HG02870 (cell line): ENCODE results near the gene CCL2.
"Not testable (repeated sequence)": the region's sequence is repeated elsewhere in the genome, so short reads cannot be mapped to it uniquely, and the experiment has no call there.

Source experiments
- ATAC-seq: cut with Tn5 transposase; IDR thresholded peaks from one replicate; pipeline ENCODE4 v1.9.1; 2021; ENCODE audit warnings: mild to moderate bottlenecking, moderate library complexity; ENCODE audit not compliant: unreplicated experiment

The CCL2 gene

DNA sequence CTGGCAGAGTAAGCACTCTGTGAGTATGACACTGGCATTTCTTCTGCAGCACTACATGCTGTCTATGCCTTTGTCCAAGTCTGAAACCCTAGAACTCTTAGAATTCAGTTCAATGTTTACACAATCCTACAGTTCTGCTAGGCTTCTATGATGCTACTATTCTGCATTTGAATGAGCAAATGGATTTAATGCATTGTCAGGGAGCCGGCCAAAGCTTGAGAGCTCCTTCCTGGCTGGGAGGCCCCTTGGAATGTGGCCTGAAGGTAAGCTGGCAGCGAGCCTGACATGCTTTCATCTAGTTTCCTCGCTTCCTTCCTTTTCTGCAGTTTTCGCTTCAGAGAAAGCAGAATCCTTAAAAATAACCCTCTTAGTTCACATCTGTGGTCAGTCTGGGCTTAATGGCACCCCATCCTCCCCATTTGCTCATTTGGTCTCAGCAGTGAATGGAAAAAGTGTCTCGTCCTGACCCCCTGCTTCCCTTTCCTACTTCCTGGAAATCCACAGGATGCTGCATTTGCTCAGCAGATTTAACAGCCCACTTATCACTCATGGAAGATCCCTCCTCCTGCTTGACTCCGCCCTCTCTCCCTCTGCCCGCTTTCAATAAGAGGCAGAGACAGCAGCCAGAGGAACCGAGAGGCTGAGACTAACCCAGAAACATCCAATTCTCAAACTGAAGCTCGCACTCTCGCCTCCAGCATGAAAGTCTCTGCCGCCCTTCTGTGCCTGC lies at the start of gene CCL2:
Gene CCL2 (plus strand): TSS at position 635 of the 730 bp plus-strand sequence. CDS start 65 bp downstream, at position 700.
- no peak for ATAC-seq

- ATAC-seq = no peak
Measured at GRCh38 chr17:34205401-34205800, 49.7 kb upstream of the CCL2 start.

DNA sequence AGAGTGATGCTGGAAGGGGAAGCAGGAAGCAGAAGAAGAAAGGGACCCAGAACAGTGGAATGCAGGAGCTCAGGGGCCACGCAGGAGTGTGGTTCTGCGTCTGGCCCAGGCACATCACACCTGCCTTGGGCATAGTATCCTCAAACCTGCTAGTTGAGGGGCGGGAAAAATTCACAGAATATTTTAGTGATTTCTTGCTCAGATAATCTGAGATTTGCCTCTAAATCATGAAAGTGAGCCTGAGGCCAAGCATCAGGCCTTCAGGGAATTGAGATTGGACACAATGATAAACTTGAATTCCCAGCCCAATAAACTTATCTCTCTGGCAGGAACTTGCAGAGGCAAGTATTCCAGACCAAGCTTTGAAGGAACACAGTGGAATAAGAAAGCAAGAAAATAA lies 48.5 kb upstream of the CCL2 start:
- ATAC-seq = no peak

- no peak for ATAC-seq
Measured at GRCh38 chr17:34207572-34207971, 47.5 kb upstream of the CCL2 start.

GRCh38 chr17:34218748-34219147 lies 36.3 kb upstream of the CCL2 start:
- no peak for ATAC-seq

GRCh38 chr17:34219405-34219804 lies 35.7 kb upstream of the CCL2 start:
- no peak for ATAC-seq

- no peak for ATAC-seq
Measured at GRCh38 chr17:34220045-34220751, 34.9 kb upstream of the CCL2 start.

DNA sequence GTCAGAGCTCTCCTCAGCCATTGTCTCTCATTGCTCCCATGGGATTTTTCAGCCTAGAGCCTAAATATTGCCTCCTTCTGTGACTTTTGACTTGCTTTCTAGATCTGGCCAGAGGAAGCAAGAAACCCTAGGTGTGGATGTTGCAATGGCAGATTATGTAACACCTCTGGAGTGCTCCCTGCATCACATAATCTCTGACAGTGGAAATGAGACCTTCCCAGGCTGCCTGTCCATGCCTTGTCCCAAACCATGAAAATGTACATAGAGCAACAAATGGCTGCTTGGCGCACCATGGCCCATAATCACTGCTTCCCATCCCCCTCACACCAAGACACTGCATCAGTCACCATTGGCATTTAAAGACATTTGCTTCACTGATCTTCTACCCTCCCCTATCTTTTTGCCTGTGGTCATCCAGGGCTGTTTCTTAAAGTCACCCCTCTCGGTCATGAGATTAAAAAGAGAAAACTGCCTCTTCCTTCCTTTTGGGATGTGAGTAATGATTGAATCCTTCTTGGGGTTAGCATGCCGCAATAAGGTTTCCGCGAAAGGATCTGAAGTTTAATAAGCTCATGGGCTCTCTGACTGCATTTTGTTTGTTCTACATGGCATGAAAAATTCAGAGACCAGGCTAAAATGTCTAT lies 34.2 kb upstream of the CCL2 start:
- no peak for ATAC-seq

- no peak for ATAC-seq
Measured at GRCh38 chr17:34221411-34221810, 33.7 kb upstream of the CCL2 start.

GRCh38 chr17:34222722-34223497 lies 32.2 kb upstream of the CCL2 start:
- no peak for ATAC-seq

- no peak for ATAC-seq
Measured at GRCh38 chr17:34225046-34225445, 30.0 kb upstream of the CCL2 start.

GRCh38 chr17:34226011-34226743 lies 28.9 kb upstream of the CCL2 start:
- ATAC-seq = no peak

DNA sequence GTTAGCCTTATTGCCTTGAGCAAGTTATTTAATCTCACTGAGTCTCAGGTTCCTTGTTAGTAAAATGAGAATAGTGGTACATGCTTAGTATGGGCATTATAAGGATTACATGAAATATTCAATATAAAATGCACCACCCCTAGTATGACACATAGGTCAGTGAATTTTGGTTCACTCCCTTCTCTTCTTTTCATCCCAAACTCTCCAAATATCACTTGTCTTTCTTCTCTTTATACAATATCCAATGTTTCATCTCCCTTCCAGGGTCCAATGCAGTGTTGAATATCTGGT lies 28.4 kb upstream of the CCL2 start:
- no peak for ATAC-seq

GRCh38 chr17:34227293-34227692 lies 27.8 kb upstream of the CCL2 start:
- not testable (repeated sequence) for ATAC-seq

DNA sequence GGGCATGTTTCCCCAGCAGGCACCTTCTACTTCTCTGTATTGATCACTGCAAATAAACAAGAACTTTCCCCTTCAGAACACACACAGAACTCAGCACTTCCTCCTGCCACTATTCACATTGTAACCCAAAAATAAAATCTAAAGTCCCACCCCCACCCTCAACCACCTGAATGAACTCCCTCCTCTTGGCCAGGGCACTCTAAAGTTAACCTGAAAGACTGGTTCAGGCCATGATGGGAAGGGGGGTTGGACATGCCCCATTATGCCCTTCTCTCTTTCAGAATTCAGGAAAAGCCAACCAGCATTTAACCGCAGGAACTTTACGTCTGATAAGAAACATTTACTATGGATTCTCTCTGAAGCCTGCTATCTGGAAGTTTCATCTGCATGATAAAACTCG lies 27.4 kb upstream of the CCL2 start:
- no peak for ATAC-seq

DNA sequence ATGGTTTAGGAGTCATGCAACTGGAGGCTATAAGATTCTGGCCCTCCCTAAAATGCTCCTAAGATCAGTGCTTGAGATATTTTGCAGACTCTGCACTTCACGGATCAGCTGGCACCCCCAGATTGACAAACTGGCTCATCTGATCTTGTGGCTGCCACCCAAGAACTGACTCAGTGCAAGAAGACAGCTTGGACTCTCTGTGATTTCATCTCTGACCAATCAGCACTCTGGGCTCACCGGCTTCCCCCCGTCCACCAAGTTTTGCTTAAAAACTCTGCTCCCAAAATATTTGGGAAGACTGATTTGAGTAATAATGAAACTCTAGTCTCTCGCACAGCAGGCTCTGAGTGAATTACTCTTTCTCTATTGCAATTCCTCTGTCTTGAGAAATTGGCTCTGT lies 26.3 kb upstream of the CCL2 start:
- ATAC-seq = no peak

- no peak for ATAC-seq
Measured at GRCh38 chr17:34230342-34230741, 24.7 kb upstream of the CCL2 start.

GRCh38 chr17:34234616-34235015 lies 20.5 kb upstream of the CCL2 start:
- ATAC-seq = no peak

- ATAC-seq = no peak
Measured at GRCh38 chr17:34235389-34236028, 19.6 kb upstream of the CCL2 start.

DNA sequence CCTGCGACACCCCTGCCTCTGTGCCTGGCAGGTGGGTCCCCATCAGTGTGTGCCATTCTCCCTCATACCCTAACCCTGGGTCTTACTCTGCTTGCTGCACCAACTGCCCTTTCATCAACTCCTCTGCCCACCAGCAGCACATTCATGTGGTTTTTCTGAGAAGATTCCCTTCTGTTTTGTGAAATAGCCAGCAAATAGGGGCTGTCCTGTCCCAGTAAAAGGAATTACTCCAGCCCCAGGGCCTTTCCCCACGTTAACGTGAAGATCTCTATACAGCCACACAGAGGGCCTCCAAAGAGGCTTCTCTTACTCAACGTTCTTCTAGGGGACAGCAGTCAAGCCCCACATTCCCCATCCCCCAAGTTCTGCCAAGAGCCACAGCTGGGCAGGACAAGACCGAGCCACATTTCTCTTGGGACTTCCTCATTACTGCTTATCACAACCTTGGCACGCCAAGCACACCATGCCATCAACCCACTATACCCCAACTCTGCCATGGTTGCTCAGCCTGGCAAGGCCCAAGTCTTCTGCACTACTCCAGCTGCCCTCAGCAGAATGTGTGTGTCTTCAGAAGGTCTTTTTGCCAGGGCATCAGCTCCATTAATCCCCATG lies 18.7 kb upstream of the CCL2 start:
- ATAC-seq = no peak
